DOHH2 (cell line): ENCODE data around the gene CCR2.

Experiments
- H3F3A ChIP-seq: fragments of 200-600 bp; sonication (generic), shearing (Covaris generic); 2 replicates; pipeline ENCODE4 v1.6.0; 2016; ENCODE audit warnings: antibody characterized with exemption, mild to moderate bottlenecking; ENCODE audit not compliant: control insufficient read depth, insufficient read depth
- H3K27ac ChIP-seq: fragments of 200-600 bp; sonication (generic); 2 replicates; pipeline ENCODE4 v1.5.1; 2014; ENCODE audit warnings: low read depth, mild to moderate bottlenecking, low read length, moderate library complexity
- H3K27me3 ChIP-seq: fragments of 200-600 bp; sonication (generic); 2 replicates; pipeline ENCODE4 v1.6.1; 2014; ENCODE audit warnings: mild to moderate bottlenecking, low read length, mixed read lengths; ENCODE audit not compliant: control insufficient read depth
- H3K36me3 ChIP-seq: fragments of 200-600 bp; sonication (generic); 2 replicates; pipeline ENCODE4 v1.6.1; 2014; ENCODE audit warnings: mild to moderate bottlenecking, low read length, moderate library complexity, mixed read lengths; ENCODE audit not compliant: control insufficient read depth
- H3K4me1 ChIP-seq: fragments of 200-600 bp; sonication (generic); 2 replicates; pipeline ENCODE4 v1.6.1; 2014; ENCODE audit warnings: mild to moderate bottlenecking, low read length, mixed read lengths; ENCODE audit not compliant: control insufficient read depth
- H3K4me2 ChIP-seq: fragments of 200-600 bp; sonication (generic); 2 replicates; pipeline ENCODE4 v1.6.0; 2014; ENCODE audit warnings: mild to moderate bottlenecking, low read length, moderate library complexity
- H3K4me3 ChIP-seq: fragments of 200-600 bp; sonication (generic); 2 replicates; pipeline ENCODE4 v1.5.1; 2014; ENCODE audit warnings: mild to moderate bottlenecking, low read length, mixed read lengths
- H3K79me2 ChIP-seq: fragments of 200-600 bp; sonication (generic); 2 replicates; pipeline ENCODE4 v1.6.1; 2014; ENCODE audit warnings: mild to moderate bottlenecking, low read length, mixed read lengths; ENCODE audit not compliant: control insufficient read depth
- H3K9me2 ChIP-seq: fragments of 200-600 bp; sonication (generic); replicated peaks from 2 replicates; pipeline ENCODE4 v1.6.1; 2014; ENCODE audit warnings: mild to moderate bottlenecking, low read length, mixed read lengths; ENCODE audit not compliant: control insufficient read depth
- H3K9me3 ChIP-seq: fragments of 200-600 bp; sonication (generic); 2 replicates; pipeline ENCODE4 v1.6.1; 2014; ENCODE audit warnings: antibody characterized with exemption, low read length, mixed read lengths; ENCODE audit not compliant: control insufficient read depth, insufficient read depth
- H4K20me1 ChIP-seq: fragments of 200-600 bp; sonication (generic); 2 replicates; pipeline ENCODE4 v1.6.0; 2014; ENCODE audit warnings: low read depth, mild to moderate bottlenecking, antibody characterized with exemption, low read length, moderate library complexity; ENCODE audit not compliant: control insufficient read depth, insufficient read depth
- CTCF ChIP-seq: fragments of 200-600 bp; sonication (generic); IDR thresholded peaks from one replicate; pipeline ENCODE4 v1.5.1; 2014; ENCODE audit warnings: antibody characterized with exemption, mild to moderate bottlenecking, low read depth, low read length; ENCODE audit not compliant: poor library complexity, severe bottlenecking
- EZH2phosphoT487 ChIP-seq: fragments of 200-600 bp; sonication (generic); IDR thresholded peaks from 2 replicates; pipeline ENCODE4 v1.6.1; 2017; ENCODE audit warnings: borderline replicate concordance, mild to moderate bottlenecking, antibody characterized with exemption, low read length, moderate library complexity, mixed read lengths

CCR2 gene

GRCh38 chr3:46353090-46353489, 821 bp upstream of the CCR2 start:
- 0 out of 2 replicates have a peak, but pooled peaks cover 3% of the 10 kb centered on the region for H4K20me1 ChIP-seq

DNA sequence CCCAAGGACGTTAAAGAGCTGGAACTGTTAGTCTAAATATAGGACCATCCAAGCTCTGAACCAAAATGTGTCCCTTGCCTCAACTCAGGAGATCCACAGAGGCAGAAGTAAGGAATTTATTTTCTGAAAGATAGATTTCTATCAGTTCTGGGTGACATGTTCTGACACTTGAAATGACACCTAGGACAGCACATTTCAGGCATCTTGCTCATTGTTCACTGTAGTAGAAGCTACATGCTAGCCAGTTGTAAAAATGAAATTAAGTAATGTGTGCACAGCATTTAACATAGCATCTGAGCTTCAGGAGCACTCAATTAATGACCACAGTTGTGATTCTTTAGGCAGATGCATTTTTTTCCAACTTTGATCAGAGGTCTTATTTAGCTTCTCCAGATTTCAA, 567 bp downstream of the CCR2 start:
- Histone ChIP-seq H3F3A (no peaks in the 10 kb centered on the region), H3K27ac (no peak overlapping the region), H3K4me1 (peaks cover 4% of the 10 kb centered on the region; the same call in 1 of the 2 replicates), H3K27me3 (peaks cover 66% of the 10 kb centered on the region), H3K4me3 (no peak overlapping the region), H3K9me2 (no peaks in the 10 kb centered on the region), H4K20me1 (0 out of 2 replicates have a peak, but pooled peaks cover 3% of the 10 kb centered on the region), H3K4me2 (no peak overlapping the region), H3K79me2 (no peaks in the 10 kb centered on the region), H3K36me3 (no peaks in the 10 kb centered on the region), H3K9me3 (no peaks in the 10 kb centered on the region)
- TF ChIP-seq EZH2phosphoT487 = no peak
- TF ChIP-seq CTCF = no peak

More at GRCh38 chr3:46353090-46353489, 821 bp upstream of the CCR2 start:
- Histone ChIP-seq H3K27me3 (peaks cover 63% of the 10 kb centered on the region), H3K9me2 (no peaks in the 10 kb centered on the region), H3F3A (no peaks in the 10 kb centered on the region), H3K4me2 (no peak overlapping the region), H3K4me3 (no peak overlapping the region), H3K79me2 (no peaks in the 10 kb centered on the region), H3K27ac (no peak overlapping the region), H3K4me1 (peaks cover 4% of the 10 kb centered on the region; the same call in 1 of the 2 replicates), H3K36me3 (no peaks in the 10 kb centered on the region), H3K9me3 (no peaks in the 10 kb centered on the region)
- TF ChIP-seq EZH2phosphoT487 (no peak), CTCF (no peak)

DNA sequence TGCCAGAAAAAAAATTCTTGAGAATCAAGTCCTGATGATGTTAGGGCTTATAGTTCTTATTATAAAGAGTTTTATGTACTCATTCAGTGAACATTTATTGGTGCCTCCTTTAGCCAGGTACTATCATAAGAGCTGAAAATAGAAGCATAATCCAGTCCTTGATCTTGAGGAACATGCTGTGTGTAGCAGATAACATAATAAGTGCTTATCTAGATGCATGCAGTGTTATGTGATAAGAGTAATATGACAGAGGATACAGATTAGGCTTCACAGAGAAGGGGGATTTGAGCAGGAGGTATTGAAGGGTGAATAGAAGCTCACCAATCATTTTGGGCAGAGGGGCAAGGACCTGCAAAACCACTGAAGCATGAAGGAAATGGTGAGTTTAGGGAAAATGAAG, 1.1 kb downstream of the CCR2 start:
- Histone ChIP-seq H3F3A (no peaks in the 10 kb centered on the region), H3K4me2 (no peak overlapping the region), H3K27me3 (peaks cover 64% of the 10 kb centered on the region), H3K36me3 (no peaks in the 10 kb centered on the region), H3K27ac (no peak overlapping the region), H3K9me2 (no peaks in the 10 kb centered on the region), H4K20me1 (0 out of 2 replicates have a peak, but pooled peaks cover 3% of the 10 kb centered on the region), H3K4me1 (peaks cover 2% of the 10 kb centered on the region; the same call in 1 of the 2 replicates), H3K79me2 (no peaks in the 10 kb centered on the region), H3K4me3 (no peak overlapping the region), H3K9me3 (no peaks in the 10 kb centered on the region)
- TF ChIP-seq CTCF (no peak), EZH2phosphoT487 (no peak)

DNA sequence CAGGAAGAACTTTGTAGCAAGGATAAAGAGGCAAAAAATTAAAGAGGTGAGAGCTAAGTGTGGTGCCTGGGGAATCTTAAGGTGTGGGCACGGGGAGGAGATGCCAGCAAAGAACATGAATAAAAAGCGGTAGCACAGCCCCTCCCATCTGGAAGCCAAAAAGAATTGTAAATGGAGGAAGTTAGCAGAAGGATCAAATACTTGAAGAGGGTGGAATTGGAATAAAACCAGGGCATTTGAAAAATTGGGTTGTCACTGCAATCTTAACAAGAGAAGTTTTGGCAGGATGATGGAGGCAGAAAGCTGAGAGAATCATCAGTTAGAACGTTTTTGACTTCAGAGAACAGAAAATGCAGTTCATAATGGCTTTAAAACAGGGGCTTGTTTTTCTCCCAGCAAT, 2.4 kb downstream of the CCR2 start:
- H3K79me2 ChIP-seq = no peaks in the 10 kb centered on the region
- no peak overlapping the region for H3K27ac ChIP-seq
- H3K36me3 ChIP-seq = no peaks in the 10 kb centered on the region
- H3K9me3 ChIP-seq = no peaks in the 10 kb centered on the region
- H3K4me2 ChIP-seq = no peak overlapping the region
- 0 out of 2 replicates have a peak, but pooled peaks cover 3% of the 10 kb centered on the region for H4K20me1 ChIP-seq
- H3K9me2 ChIP-seq = no peaks in the 10 kb centered on the region
- no peaks in the 10 kb centered on the region for H3F3A ChIP-seq
- no peak for TF ChIP-seq CTCF
- no peak for TF ChIP-seq EZH2phosphoT487
- H3K4me3 ChIP-seq = no peak overlapping the region
- H3K27me3 ChIP-seq = peaks cover 61% of the 10 kb centered on the region
- H3K4me1 ChIP-seq = no peaks in the 10 kb centered on the region
